ENCODE data around the gene NT5E.

DNA sequence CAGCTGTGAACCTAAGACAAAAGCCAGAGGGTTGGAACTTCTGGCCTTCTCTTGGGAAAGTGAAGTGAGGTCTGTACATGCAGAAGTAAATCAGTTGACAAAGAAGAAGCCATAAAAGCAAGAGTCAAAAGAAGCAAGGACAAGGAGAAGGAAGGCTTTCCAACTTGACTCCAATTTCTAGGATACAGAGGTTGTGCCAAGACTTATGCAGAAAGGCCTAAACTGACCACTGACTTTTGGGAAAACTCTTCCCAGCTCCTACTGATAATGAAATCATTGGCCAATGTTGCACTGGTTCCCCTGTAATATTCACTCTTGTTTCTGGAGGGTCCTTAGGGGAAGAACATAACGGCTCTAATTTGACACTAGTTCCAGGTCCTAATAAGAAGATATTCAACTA, 29.3 kb upstream of the NT5E start:
- TF ChIP-seq GATA2 (IDR thresholded peaks at IDR 0.05; ENCODE audit: low read depth, low read length) (no peak), GATA3 (IDR thresholded peaks at IDR 0.05; ENCODE audit: low read depth, low read length) (no peak)

Data from SH-SY5Y (cell line).